NOMO-1 treated with dmso at 0.1 percent for 144 hours (cell line): Measurements from ENCODE around the gene OR6C4.
"Not testable (repeated sequence)": the region's sequence is repeated elsewhere in the genome, so short reads cannot be mapped to it uniquely, and the experiment has no call there.

Experiments used
- DNase-seq: peaks from one replicate; lab custom pipeline; 2025; ENCODE audit not compliant: unreplicated experiment; lab: John Stamatoyannopoulos, UW

Gene OR6C4

GRCh38 chr12:55549302-55549701, at the start of gene OR6C4:
OR6C4 (plus strand) TSS chr12:55549602; CDS start chr12:55551227, 1,625 bp downstream.
- no peak for DNase-seq

GRCh38 chr12:55499810-55500252, 49.6 kb upstream of the OR6C4 start:
- DNase-seq, result no peak

GRCh38 chr12:55501601-55502000, 47.8 kb upstream of the OR6C4 start:
- DNase-seq, result no peak

GRCh38 chr12:55515696-55516095, 33.7 kb upstream of the OR6C4 start:
- no peak for DNase-seq

- no peak for DNase-seq
Measured at GRCh38 chr12:55516391-55516790, 33.0 kb upstream of the OR6C4 start.

- DNase-seq, result not testable (repeated sequence)
Measured at GRCh38 chr12:55548235-55548634, 1.2 kb upstream of the OR6C4 start.

GRCh38 chr12:55548756-55549155, 646 bp upstream of the OR6C4 start:
- DNase-seq, result peak; percentile 6

GRCh38 chr12:55554296-55554695, 4.9 kb downstream of the OR6C4 start:
- no peak for DNase-seq

GRCh38 chr12:55570060-55570459, 20.7 kb downstream of the OR6C4 start:
- not testable (repeated sequence) for DNase-seq

GRCh38 chr12:55570689-55571088, 21.3 kb downstream of the OR6C4 start:
- DNase-seq, result not testable (repeated sequence)

GRCh38 chr12:55572168-55572567, 22.8 kb downstream of the OR6C4 start, which contains the start of gene OR2AP1:
OR2AP1 (plus strand) TSS chr12:55572468; CDS start chr12:55574415, 1,947 bp downstream.
- no peak for DNase-seq

- DNase-seq, result no peak
Measured at GRCh38 chr12:55582066-55582465, 32.7 kb downstream of the OR6C4 start.

GRCh38 chr12:55585817-55586216, 36.4 kb downstream of the OR6C4 start:
- DNase-seq, result no peak

- DNase-seq, result not testable (repeated sequence)
Measured at GRCh38 chr12:55590152-55590551, 40.8 kb downstream of the OR6C4 start.
